Measurements from ENCODE around the gene DGKQ.

DNA sequence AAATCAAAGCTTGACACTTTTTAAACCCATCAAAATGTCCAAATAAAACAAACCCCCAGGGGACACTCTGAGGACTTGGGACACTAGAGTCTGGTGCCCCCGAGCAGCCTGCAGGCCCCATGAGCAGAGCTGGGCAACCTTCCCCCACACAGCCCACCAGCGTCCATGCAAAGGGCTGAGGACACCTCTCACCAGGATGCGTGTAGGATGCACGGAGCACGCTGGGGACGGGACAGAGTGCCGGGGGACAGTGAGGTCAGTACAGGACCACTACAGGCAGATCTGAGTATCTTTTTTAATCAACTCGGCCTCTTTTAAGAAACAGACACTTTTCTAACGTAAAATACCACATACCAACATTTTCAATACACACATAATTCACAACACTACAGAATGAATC, 48.2 kb downstream of the DGKQ start:
- TF ChIP-seq POLR2A (IDR thresholded peaks at IDR 0.05; ENCODE audit: low read depth, low read length) (no peak), FOS (IDR thresholded peaks at IDR 0.05; ENCODE audit: borderline replicate concordance, insufficient read depth, low read length) (no peak), POLR2AphosphoS5 (IDR thresholded peaks at IDR 0.05; ENCODE audit: insufficient read depth, low read depth, low read length) (no peak)
- TF ChIP-seq, protein P1, sequence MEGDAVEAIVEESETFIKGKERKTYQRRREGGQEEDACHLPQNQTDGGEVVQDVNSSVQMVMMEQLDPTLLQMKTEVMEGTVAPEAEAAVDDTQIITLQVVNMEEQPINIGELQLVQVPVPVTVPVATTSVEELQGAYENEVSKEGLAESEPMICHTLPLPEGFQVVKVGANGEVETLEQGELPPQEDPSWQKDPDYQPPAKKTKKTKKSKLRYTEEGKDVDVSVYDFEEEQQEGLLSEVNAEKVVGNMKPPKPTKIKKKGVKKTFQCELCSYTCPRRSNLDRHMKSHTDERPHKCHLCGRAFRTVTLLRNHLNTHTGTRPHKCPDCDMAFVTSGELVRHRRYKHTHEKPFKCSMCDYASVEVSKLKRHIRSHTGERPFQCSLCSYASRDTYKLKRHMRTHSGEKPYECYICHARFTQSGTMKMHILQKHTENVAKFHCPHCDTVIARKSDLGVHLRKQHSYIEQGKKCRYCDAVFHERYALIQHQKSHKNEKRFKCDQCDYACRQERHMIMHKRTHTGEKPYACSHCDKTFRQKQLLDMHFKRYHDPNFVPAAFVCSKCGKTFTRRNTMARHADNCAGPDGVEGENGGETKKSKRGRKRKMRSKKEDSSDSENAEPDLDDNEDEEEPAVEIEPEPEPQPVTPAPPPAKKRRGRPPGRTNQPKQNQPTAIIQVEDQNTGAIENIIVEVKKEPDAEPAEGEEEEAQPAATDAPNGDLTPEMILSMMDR (IDR thresholded peaks at IDR 0.05; ENCODE audit: extremely low read depth in 1 of 2, insufficient read depth in 1 of 2, low read depth in 1 of 2, low read length in 2 of 2), result no peak

All from endothelial cell of umbilical vein (primary cell).